ENCODE measurements around the gene DIPK1C.

DIPK1C gene

DNA sequence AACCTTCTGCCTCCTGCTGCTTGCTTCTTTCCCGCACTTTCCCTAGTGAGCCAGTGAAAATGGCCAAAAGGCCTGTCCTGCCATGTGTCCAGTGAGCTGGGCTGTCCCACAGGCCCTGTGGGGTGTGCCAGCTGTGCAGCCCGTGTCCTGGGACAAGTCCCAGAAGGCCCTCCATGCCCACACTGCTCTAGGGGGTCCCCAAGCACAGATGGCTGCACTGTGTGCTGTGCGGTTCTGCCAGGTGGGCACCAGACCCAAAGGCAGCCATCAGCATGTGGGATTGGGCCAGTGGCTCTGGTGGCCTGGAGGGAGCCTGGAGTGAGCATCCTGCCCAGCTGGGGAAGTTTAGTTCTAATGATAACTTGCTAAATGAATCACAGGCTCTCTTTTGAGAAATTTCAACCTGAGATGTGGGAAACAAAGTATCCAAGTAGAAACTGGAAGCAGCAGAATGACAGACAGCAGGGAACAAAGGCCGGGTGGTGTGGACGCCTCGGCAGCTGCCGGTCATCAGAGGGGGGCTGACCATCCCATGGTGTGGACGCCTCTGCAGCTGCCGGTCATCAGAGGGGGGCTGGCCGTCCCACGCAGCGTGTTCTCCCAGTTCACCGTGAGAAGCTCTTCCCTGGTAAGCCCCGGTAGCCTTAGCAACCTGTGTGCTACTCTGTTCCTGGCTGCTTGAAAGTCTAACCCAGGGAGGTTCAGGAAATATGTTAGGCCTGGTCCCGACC, 29.2 kb upstream of the DIPK1C start:
- DNase-seq (ENCODE audit: low spot score) = no peak

DNA sequence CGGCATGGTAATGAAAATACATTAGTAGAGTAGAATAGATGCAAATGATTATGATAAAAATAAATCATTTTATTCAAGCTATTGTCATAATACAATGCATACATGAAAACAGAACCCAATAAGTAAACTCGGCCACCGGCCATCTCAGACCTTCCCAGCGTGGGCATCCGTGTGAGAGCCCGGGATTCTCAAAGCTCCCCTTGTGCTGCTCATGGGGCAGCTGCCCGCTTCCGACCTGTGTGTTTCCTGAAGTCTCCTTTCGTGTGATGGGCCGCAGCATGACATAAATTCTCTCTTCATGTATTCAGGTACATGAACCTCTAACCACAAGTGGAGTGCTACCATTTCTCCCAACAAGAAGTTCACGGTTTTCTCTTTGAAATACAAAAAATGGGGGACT, 25.6 kb upstream of the DIPK1C start:
- no peak for DNase-seq (ENCODE audit: low spot score)

DNA sequence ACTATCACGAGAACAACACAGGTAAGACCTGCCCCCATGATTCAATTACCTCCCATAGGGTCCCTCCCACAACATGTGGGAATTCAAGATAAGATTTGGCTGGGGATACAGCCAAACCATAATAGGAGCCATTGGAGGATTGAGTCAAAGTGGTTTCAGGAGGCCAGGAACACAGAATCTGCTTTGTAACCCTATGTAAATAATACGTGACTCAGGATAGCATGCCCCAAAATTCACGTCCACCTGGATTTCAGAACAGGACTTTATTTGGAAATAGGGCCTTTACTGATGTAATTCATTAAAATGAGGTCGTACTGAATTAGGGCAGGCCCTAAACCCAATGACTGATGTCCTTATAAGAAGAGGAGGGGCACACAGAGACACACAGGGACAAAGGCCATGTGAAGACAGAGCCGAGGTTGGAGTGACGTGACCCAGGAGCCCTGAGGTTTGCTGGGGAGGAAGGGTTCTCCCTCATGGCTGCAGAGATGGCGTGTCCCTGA, 23.1 kb upstream of the DIPK1C start:
- no peak for DNase-seq (ENCODE audit: low spot score)

DNA sequence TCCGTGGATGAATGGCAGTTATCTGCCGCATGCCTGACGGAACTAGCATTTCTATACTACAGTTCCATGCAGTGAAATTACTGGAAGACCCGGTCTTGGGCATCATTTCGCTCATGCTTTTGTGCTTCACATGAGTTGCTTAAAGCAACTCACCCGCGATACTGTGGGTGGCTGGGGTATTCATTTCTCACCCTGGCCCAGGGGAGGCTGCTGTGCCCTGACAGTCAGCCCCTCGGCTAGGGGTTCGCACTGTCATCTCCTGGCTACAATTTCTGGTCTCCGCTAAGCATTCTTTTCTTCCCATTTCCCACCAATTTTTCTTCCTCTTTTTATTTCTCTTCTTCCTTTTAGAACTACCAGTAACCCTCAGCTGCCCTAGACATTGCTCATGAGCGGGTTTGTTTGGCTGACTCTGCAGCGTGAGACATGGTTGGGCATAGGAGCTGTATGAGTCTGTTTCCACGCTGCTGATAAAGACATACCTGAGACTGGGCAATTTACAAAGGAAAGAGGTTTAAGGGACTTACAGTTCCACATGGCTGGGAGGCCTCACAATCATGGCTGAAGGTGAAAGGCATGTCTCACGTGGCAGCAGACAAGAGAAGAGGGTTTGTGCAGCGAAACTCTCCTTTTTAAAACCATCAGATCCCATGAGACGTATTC, 22.5 kb upstream of the DIPK1C start:
- no peak for DNase-seq (ENCODE audit: low spot score)

DNA sequence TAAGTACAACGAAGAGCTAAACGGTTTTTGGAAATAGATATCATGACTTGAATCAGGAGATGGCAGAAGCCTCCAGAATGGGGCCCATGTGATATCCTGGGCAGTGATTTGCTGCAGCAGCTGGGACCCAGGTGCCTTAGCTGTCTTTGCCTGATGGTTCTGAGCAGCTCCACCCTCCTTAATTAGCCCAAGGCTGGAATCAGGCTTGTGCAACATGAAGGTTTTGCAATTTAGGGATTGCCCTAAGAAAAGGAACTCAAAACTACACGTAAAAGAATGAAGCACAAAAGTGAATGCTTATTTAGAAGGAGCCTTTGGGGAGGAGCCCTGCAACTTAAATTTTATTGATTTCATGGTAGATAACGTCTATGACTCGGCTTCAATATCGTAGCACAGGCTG, 21.8 kb upstream of the DIPK1C start:
- DNase-seq (ENCODE audit: low spot score) = no peak

DNA sequence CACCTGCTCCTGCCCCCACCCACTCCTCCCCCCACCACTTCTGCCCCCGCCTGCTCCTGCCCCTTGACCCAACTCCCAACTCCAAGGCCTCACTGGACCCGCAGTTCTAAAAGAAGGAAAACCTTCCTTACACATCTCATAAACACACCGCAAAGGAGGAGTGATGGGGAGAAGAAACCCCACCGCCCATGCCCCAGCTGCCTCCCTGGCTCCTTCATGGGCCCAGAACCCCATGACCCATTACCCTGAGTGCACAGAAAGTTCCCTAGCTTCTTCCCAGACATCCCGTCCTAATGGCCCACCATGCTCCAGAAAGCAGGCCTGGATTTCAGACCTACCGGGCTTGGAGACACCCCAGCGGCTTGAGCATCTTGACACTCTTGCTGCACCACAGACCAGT, 21.2 kb upstream of the DIPK1C start:
- DNase-seq (ENCODE audit: low spot score) = no peak

DNA sequence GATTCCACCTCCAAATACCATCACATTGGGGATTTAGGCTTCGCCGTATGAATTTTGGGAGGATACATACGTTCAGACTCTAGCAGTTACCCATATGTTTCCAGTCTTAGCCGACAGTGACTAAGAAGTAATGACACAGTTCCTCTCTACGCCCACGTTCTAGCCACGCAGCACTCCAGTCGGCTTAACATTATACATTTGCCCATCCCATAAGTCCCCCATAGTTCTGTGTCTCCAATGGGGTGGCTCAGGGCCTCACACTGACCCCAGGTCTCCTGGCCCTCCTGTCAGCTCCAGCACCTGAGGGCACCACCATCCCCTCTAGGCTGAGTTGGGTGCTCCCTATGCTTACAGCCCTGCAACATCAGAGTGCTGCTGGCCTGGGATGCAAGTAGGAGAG, 20.7 kb upstream of the DIPK1C start:
- DNase-seq (ENCODE audit: low spot score) = no peak

DNA sequence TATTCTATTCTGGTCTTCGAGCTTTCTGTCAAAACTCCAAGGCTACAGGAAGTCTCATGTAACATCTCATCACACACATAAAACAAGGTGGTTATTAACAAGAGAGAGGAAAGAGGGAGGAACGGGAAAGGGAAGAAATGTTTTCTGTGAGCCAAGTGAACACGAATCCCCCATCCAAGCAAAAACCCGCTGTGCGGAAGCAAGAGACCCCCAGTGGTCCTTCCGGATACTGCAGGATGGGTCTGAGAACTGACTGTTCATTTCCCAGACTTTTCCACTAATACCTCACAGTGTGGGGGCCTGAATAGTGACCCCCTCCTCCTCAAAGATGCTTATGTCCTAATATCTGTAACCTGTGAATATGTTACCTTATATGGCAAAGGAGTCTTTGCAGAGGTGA, 19.0 kb upstream of the DIPK1C start:
- DNase-seq (ENCODE audit: low spot score) = peak; percentile 35

DNA sequence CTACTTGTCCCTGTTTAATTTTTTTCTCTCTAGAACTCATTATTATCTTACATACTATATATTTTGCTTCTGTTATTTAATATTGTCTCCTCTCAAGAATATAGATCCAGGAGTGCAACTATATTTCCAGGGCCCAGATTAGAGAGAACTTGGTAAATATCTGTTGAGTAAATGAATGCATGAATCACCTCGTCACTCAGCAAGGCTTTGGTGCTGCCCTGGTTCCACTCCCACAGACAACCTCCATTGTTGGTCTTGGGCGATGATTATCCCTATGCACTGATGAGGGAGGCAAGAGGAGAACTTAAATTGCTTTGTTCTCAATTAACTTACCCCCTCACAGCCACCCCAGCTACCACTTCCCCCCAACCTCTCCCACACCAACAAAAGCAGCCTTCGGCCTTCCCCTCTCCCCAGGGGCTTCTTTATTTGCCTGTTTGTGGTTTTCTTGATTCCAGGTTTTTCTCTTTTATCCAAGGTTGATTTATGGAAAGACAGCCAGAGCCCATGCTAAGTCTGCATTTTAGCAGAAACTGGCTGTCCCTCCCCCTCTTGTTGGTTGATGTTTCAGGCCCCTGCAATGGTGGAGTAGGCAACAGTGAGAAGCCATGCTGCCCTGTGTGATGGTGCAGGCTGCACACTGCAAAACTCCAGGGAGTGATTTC, 17.0 kb upstream of the DIPK1C start:
- DNase-seq (ENCODE audit: low spot score) = no peak

DNA sequence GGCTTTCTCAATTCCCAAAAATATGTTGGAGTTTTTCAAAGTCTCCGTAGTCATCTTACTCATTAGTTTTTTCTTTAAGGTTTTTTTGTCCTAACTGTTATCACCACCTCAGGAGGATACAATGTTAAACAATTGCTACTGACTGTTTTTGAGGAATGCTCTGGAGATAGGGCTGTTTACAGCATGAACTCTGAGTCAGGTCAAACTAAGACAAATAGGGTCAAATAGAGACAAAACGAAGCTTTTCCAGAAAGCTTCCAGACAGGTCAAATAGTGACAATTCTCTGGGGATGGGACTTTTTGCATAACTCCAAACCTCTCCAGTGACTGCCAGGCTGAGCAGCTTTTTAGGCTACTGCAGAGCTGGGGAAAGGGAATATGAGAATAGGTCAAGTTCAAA, 15.2 kb upstream of the DIPK1C start:
- DNase-seq (ENCODE audit: low spot score) = no peak

DNA sequence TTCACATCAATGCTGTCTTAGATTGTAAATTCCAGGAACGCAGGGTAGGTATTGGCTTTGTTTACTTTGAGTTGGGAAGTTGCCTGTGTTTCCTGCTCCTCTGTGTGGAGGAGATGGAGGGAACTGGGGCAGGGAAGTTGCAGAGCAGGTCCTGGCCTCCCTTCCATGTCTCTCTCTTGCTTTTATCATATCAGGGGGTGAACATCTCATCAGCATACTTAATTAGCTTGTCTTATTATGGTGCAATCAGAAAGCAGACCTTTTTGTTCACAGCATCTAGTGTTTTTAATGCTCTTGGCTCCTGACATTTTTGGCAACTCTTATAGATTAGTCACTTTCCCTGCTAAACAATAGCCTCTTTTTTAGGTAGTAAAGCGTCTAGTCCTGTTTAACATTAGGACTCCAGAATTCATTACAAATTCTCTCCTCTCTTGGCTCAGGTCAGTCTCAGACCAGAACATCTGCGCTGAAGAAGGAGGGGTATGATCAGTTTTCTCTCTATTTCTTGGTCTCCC, 11.5 kb upstream of the DIPK1C start:
- DNase-seq (ENCODE audit: low spot score) = no peak

DNA sequence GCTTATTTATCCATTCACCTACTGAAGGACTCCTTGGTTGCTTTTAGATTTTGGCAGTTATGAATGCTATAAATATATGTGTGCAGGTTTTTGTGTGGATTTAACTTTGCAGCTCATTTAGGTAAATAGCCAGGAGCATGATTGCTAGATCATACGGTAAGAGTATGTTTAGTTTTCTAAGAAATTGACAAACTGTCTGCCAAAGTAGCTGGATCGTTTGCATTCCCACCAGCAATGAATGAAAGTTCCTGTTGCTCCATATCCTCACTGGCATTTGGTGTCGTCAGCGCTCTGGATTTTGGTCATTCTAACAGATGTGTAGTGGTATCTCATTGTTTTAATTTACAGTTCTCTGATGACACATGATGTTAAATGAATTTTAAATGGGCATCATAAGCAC, 8.7 kb upstream of the DIPK1C start:
- no peak for DNase-seq (ENCODE audit: low spot score)

DNA sequence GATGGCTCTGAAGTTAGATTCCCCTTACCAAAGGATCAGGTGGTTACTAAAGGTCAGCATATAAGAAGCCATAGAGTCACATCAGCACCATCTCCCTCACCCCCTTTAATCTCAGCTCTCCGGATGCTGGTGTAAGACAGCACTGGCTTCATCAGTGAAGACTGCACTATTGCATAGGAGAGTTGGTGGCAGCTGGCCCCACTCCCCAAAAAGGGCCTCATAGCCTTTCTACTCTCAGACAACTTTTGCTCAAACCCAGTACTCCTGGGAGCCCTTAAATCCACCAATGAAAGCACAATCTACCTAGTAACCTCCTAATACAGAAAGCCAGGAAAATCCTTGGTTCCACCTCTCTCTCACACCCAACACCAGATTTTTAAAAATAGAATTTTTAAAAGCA, 6.9 kb upstream of the DIPK1C start:
- DNase-seq (ENCODE audit: low spot score) = no peak

DNA sequence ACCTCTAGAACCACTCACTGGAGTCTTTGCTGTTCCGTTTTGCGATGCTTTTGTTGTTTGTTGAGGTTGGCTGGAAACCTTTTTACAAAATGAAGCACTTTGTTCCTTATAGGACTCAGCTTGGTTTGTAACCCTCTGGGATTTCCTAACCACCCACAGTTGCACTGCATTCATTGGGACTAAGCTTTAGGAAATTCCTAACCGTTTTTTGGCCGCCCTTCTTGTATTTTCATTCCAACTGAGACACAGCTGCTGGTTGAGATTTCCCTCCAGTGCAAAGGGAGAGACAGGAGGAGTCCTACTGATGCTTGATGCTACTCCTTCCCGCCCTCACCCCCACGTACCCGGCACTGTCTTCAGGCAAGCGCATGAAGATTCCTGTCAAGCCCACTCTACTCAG, 6.1 kb upstream of the DIPK1C start:
- DNase-seq (ENCODE audit: low spot score) = no peak

DNA sequence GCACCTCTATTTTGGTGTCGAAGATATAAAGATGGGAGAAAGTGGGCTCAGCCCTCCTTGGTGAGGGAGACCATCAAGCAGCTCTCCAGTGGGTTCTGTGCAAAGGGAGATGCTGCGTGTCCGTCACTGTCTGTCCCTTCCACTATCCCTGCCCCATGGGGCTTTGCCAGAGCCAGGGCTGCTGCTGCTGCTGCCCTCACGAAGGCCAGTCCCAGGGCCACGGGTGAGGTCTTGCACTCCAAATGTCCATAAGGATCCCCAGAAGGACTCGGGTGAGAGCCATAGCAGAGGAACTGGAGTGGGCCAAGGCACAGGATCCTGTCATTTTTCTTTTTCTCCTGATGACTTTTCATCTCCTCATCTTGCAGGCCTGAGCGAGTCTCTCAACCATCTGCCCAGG, 3.7 kb upstream of the DIPK1C start:
- no peak for DNase-seq (ENCODE audit: low spot score)

DNA sequence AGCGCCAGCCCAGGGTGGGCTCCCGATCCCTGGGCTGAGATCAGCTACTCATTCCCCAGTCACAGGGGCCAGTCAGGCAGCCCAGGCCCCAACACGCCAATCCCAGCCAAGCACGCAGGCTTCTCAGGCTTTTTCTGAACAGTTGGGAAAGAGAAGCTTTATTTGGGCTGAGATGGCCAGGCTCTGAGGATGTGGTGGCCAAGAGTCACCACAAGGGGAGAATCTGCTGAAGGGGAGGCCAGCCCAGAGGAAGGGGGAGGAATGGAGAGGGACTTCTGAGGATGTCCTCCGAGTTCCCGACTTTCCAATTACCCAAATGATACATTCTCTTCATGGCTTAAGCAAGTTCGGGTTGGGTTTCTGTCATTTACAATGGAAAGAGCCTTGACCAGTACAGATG, 2.8 kb upstream of the DIPK1C start:
- DNase-seq (ENCODE audit: low spot score) = peak; percentile 10

DNA sequence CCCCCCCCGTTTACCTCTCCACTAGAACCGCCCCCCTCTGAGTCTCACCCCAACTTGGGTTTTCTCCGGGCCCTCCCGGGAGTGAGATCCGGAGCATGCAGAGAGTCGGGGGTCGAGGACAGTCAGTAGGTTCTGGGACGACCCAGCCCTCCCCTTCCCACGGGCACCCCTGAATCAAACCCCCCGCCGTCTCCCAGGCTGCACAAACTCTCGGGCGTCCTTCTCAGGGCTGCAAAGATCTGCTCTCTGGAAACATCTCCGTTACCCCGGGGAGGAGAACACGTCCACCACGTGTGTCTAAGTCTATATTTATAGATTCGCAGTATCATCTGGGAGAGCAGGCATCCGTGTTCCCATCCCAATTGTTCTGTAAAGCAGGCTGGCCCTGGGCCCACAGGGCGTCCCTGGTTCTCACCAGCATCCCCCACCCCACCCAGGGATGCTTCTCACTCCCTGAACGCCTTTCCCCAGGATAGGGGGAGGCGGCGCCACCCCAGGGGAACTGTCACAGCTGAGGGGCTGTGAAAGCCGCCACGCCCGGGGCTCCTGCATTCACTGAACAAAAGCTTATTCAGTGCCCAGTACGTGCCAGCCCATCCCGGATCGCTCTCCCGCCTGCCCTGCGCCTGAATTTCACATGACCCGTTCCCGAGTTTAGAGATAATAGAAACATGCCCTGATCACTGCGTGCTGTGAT, 765 bp upstream of the DIPK1C start:
- DNase-seq (ENCODE audit: low spot score) = no peak

DNA sequence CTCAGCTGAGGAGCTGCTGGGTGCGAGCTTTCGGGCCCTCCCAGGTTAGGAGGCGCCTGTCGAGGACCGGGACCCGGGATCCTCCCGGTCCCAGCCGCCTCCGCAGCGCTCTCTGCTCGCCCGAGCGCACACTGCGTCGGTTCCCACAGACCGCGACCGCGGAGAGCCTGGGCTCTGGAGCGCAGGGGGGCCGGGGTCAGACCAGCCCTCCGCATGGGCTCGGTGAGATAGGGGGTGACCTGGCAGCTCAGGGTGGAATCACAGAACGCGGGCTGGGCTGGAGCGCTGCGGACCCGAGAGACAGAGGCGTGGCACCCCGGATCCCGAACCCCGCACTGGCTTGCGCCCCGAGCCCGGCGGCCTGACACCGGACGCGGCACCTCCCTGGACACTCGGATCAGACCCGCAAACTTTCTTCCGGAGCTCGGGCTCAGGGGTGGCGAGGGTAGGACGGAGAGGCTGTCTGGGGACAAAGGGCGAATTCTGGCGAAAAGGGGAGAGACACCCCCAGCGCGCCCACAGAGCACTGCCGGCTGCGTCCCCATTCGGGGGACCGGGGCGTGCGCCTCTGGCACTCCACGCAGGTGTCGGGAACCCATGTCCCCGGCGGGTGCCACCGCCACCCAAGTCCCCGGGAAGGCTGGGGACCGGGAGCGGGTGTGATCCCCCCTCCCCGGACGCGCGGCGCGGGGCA, 612 bp downstream of the DIPK1C start:
- no peak for DNase-seq (ENCODE audit: low spot score)

DNA sequence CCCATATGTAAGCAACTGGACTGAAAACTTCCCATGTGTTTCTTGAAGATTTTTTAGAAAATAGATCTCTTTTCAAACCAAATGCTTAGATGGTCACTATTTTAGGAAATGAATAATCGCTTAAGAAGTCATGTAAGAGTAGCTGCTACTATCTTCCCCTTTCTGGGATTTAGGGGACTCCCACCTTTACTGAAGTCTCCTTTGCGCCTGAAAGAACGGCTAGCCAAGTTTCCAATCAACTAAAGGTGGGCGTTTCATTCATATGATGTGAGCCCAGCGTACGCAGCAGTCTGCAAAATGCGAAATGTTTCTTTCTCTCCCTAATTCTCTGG, 1.1 kb downstream of the DIPK1C start:
- no peak for DNase-seq (ENCODE audit: low spot score)

DNA sequence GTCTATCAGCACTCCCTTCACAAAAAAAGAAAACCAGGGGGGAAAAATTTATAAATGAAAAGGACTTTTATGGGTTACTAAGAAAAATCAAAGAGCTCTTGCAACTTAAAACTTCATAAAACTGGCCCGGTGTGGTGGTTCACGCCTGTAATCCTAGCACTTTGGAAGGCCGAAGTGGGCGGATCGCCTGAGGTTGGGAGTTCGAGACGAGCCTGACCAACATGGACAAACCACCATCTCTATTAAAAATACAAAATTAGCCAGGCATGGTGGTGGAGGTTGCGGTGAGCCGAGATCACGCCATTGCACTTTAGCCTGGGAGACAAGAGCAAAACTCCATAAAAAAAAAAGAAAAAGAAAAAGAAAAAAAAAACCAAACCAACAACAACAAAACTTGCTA, 1.7 kb downstream of the DIPK1C start:
- no peak for DNase-seq (ENCODE audit: low spot score)

DNA sequence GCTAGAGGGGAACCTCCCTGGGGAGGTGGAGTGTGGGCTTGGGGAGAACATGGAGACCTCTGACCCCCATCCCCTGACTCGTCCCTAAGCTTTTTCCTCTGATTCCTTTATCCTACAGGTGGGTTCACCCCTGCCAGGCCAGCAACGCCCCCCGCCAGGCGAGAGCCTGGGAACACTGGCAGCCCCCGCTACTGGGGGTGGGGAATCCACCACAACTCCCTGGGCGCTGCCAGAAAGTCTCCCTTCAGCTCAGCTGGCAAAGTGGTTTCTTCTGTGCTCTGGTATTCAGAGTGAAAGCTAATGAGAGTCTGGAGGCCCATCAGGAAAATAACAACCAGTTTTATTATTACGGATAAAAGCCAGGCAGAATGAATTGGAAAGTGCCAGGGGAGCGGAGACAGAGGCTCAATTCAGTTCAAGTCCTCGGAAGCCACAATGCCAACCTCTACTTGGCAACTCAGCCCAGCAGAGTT, 2.8 kb downstream of the DIPK1C start:
- no peak for DNase-seq (ENCODE audit: low spot score)
